CD4-positive, alpha-beta T cell treated with Interleukin-4 for 1 hour (primary cell): ENCODE results near the gene IGF2BP3.

Experiments
- DNase-seq, 2 donors: peaks; one replicate each; pipeline ENCODE4 v3.0.0-alpha.2; 2020 to 2022

Gene IGF2BP3

DNA sequence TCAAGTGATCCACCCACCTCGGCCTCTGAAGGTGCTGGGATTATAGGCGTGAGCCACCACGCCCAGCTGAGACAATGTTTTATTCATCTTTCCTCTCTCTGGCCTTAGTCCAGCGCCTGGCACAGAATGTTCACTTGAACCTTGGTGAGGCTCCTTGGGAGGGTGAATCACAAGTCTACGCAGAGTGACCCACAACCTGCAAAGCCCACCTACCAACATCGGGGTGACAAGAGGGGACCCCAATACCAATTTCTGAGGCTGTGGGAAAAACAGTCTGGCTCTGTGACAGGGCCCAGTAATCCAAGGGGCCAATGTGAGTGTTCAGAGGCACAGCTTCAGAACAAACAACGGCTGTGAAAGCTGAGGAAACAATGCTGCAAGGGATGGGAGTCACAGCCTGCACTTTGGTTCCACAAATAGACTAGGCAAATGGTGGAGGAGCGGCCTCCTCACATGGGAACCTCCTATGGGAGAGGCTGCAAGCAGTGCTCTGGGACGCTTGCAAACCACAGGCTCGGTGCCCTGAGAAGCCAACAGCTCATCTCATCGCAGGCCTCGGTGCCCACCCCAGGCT, 176.7 kb downstream of the IGF2BP3 start:
- no peak for DNase-seq

- no peak for DNase-seq
Measured at GRCh38 chr7:23292623-23293022, 177.7 kb downstream of the IGF2BP3 start.

GRCh38 chr7:23291957-23292560, 178.2 kb downstream of the IGF2BP3 start:
- no peak for DNase-seq

- DNase-seq: no peak
Measured at GRCh38 chr7:23290993-23291392, 179.3 kb downstream of the IGF2BP3 start.

DNA sequence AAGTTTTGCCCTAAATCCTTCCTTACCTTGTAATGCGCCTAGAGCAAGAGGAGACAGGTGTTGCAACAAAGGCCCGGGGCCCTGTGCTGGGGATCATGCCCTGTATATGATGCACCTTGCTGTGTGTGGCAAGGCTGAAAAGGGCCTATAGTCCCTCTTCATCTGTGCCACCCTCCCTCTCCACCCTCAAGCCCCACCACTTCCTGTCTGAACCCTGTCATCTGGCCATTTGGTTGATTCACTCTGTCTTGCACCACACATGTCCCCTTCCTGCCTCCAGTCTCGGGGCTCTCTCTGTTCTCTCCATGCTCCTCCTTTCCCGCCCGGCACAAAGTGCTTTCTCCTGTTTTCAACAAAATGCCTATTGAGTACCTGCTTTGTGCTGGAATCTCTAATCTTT, 182.7 kb downstream of the IGF2BP3 start:
- DNase-seq: no peak

DNA sequence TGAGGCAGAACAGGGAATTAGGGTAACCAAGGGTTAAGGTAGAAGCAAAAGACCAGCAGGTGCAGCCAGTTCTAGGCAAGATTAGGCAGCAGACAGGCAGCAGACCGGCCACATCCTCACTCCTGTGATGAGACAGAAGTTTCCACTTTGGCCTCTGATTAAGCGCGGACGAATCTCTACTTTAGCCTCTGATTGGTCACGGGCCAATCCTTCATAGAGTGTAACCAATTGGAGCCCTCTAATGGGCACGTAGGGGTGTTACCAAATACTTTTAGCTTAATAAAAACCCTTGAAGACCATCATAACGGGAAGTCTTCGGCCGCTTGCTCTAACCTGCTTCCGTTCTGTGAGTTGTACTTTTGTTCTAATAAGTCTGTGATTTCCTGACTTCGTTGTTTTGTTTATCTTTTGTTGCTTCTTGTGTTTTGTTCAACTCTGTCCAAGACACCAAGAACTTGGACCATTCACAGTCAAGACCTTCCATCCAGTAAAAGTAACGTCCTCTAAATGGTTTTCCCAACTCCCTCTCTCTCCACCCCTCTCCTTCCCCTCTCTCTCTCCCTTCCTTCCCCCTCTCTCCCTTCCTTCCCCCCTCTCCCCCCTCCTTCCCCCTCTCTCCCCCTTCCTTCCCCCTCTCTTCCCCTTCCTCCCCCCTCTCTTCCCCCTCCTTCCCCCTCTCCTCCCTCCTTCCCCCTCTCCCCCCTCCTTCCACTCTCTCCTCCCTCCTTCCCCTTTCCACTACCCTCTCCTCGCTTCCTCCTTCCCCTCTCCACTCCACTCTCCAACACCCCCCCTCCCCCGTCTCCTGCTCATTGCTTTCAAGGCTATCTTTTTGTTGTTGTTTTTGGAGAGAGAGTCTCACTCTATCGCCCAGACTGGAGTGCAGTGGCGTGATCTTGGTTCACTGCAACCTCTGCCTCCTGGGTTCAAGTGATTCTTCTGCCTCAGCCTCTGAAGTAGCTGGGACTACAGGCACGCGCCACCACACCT, 184.3 kb downstream of the IGF2BP3 start:
- no peak for DNase-seq

GRCh38 chr7:23284871-23285270, 185.4 kb downstream of the IGF2BP3 start:
- no peak for DNase-seq

- DNase-seq: no peak
Measured at GRCh38 chr7:23283086-23283485, 187.2 kb downstream of the IGF2BP3 start.

- DNase-seq: no peak
Measured at GRCh38 chr7:23279819-23280525, 190.3 kb downstream of the IGF2BP3 start.

DNA sequence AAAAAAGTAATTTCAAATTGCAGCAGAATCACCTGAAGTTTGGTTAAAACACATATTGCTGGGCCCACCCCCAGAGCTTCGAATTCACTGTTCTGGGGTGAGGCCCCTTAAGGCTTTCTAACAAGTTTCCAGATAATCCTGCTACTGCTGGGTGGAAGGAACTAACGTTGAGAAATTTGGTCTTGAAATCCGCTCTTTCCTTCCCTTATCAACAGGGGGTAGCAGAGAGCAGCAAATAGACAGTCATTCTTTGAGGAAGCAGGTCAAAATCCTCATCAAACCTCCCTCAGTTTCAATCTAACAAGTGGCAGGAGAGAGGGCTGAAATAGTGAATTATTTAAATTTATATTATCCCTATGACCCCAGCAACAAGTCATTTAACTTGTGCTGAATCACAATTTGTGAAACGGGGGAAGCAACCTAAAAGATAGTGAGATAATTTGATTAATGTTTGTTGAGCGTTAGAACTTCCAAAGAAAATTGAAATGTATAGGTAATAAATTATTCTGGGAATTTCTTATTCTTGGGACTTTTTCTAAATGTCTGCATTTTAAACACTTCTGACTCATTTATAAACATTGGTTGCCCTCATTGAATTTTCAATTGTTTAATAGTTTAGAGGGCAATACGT, 192.8 kb downstream of the IGF2BP3 start:
- DNase-seq: peak; percentile 23 to 69

DNA sequence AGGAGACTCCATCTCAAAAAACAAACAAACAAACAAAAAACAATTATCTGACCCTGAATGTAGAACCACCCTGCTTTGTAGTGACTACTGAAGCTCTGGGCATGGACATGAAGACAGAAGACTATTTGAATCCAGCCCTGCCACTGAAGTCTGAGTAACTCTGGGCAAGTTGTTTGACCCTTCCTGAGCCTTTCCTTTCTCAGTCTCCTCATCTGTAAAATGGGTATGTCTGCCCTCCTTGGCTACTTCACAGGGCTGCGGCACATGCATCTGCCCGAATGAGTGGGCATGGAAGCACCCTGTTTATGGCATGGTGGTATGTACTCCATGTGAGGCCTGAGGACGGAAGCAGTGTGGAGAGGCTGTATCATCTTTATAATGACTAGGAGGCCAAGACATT, 193.3 kb downstream of the IGF2BP3 start:
- DNase-seq: no peak

DNA sequence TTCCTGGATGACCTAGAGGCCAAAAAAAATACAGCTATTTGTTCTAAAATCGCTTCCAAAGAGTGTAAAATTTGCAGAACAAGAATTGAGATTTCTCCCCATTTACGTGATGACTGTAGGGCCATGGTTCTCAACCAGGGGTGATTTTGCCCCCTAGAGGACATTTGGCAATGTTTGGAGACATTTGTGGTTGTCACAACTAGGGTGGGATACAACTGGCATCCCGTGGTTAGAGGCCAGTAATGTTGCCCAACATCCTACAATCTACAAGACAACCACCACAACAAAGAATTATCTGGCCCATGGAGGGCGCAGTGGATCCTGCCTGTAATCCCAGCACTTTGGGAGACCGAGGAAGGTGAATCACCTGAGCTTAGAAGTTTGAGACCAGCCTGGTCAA, 193.9 kb downstream of the IGF2BP3 start:
- no peak for DNase-seq

- DNase-seq: no peak
Measured at GRCh38 chr7:23275912-23276311, 194.4 kb downstream of the IGF2BP3 start.

DNA sequence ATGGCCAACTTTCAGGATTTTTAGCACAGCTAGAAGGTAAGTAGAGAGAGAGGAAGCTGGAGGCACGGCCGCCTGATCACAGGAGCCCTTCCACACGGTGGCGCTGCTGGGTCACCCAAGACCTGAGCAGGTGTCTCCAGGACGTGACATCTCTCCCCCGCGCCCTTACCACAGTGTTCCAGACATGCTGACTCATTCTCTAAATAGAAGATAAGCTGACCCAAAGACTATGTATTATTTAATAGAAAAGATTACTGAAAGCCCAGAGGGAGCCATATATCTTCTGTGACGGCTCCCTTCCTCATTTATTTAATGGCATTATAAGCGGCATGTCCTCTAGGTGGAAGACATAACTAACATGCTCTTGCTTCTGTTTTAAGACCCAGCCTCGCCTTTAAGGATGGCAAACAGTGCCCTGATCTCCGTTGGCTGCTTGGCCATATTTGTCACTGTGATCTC, 197.1 kb downstream of the IGF2BP3 start:
- DNase-seq: peak; percentile 84 to 87

GRCh38 chr7:23272275-23272674, 198.0 kb downstream of the IGF2BP3 start:
- no peak for DNase-seq

GRCh38 chr7:23268746-23269145, 201.5 kb downstream of the IGF2BP3 start:
- DNase-seq: no peak

DNA sequence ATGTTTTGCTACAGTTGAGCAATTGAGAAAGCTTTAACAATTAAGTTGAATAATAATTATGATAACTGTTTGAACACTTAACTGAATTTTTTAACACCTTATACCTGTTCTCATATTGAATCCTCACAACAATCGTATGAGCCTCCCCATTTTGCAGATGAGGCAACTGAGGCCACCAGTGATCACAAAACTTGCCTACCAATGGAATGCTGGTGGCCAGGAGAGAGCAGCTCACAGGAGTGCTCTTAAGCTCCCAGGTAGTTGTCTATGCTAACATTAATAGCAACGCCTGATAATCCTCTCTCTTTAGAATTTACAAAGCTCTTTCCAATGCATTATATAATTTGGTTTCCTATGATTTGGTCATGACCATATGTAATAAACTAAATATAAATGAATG, 202.1 kb downstream of the IGF2BP3 start:
- no peak for DNase-seq

DNA sequence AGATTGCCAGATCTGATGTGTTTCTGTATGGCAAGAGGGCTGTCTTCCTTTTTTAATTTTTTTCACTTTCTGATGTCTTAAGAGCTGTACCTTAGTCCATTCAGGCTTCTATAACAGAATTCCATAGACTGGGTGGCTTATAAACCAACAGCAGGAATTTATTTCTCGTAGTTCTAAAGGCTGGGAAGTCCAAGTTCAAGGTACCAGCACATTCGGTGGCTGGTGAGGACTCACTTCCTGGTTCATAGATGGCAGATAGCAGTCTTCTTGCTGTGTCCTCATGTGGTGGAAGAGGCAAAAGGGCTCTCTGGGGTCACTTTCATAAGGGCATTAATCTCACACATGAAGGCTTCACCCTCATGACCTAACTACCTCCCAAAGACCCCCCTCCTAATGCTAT, 202.9 kb downstream of the IGF2BP3 start:
- no peak for DNase-seq

DNA sequence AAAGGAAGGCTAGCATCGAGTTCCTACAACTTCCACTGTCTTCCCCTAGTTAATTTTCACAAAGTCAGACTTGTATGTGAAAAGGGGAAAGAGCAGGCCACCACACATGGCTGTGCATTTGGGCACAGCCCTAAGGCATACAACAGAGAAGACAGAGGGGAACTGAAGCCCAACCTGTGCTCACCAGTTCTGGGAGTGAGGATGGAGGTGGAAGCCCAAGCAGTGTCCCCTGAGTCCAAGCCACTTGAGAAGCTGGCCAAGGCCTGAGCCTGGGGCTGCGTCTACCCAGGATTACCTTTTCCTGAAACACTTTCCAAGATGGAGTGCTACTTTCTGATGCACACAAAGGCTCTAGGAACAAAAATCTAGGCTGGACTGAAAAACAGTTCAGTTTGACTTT, 203.4 kb downstream of the IGF2BP3 start:
- DNase-seq: no peak

DNA sequence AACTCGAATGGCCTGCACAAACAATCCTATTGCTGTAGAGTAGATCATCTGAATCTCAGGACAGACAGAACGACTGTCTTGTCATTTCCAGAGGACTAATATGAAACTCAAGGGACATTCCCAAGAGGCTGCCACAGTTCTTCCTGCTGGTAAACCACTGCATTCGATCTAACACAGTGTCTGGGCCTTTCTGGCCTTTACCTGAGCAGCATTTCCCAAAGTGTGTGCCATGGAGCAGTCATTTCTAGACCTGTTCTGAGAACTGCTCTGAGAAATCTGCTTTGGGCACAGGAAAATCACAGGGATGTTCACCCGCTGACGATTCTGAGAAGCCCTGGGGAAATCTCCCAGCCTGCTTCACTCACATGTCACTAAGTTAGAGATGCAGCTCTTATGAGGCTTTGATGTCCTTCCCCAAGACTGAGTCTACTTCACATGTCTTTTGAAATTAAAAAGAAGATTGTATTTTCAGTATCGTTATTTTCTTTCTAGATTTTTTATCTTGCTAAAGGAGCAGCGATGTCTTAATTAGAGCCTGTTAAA, 205.3 kb downstream of the IGF2BP3 start:
- DNase-seq: no peak

- peak; percentile 49 to 55 for DNase-seq
Measured at GRCh38 chr7:23261843-23262452, 208.3 kb downstream of the IGF2BP3 start.

GRCh38 chr7:23260371-23260770, 209.9 kb downstream of the IGF2BP3 start:
- DNase-seq: no peak
